A673 (cell line): ENCODE data around the gene FOXA2. TPM values are rescaled to one million over a fixed set of nuclear protein-coding genes. Genes with fewer than 3 reads are reported as not detected.

Source experiments
- BruUV-seq: library from RNA; stranded (reverse); fragments of 400-500 nt; replicated peaks from 2 replicates; lab custom pipeline; 2021; lab: Mats Ljungman, UMichigan
- CTCF ChIA-PET: fragments of 300-600 bp; sonication (Branson Sonifier 250); formaldehyde crosslinking; loops from one replicate; lab custom pipeline; 2022; ENCODE audit warnings: antibody characterized with exemption; lab: Charles Lee
- POLR2A ChIA-PET: fragments of 300-600 bp; sonication (Branson Sonifier 250); formaldehyde crosslinking; loops from one replicate; lab custom pipeline; 2022; ENCODE audit warnings: antibody characterized with exemption; ENCODE audit not compliant: low non-redundant PET; lab: Charles Lee
- DNase-seq: peaks from one replicate; pipeline ENCODE4 v3.0.0-alpha.2; 2015; ENCODE audit warnings: low spot score
- H3K27ac ChIP-seq: fragments of 200-600 bp; sonication (generic); 2 replicates; pipeline ENCODE4 v1.5.1; 2016; ENCODE audit warnings: mixed run types, low read depth, mild to moderate bottlenecking, mixed read lengths, antibody characterized with exemption, low read length; ENCODE audit not compliant: poor library complexity, severe bottlenecking
- H3K27me3 ChIP-seq: fragments of 200-600 bp; sonication (generic); replicated peaks from 2 replicates; pipeline ENCODE4 v1.6.1; 2017; ENCODE audit warnings: mixed run types, low read depth, mild to moderate bottlenecking, mixed read lengths, antibody characterized with exemption, low read length; ENCODE audit not compliant: insufficient read depth, poor library complexity
- H3K36me3 ChIP-seq: fragments of 200-600 bp; sonication (generic); 2 replicates; pipeline ENCODE4 v1.6.1; 2016; ENCODE audit warnings: mixed run types, mild to moderate bottlenecking, mixed read lengths, antibody characterized with exemption, low read length; ENCODE audit not compliant: insufficient read depth, poor library complexity, severe bottlenecking
- H3K4me1 ChIP-seq: fragments of 200-600 bp; sonication (generic); 2 replicates; pipeline ENCODE4 v1.6.1; 2017; ENCODE audit warnings: mixed run types, mild to moderate bottlenecking, mixed read lengths, antibody characterized with exemption, low read length; ENCODE audit not compliant: insufficient read depth, poor library complexity, severe bottlenecking
- H3K4me3 ChIP-seq: fragments of 200-600 bp; sonication (generic); 2 replicates; pipeline ENCODE4 v1.5.1; 2016; ENCODE audit warnings: low read depth, mixed run types, mild to moderate bottlenecking, mixed read lengths, low read length; ENCODE audit not compliant: poor library complexity, severe bottlenecking
- H3K9me3 ChIP-seq: fragments of 200-600 bp; sonication (generic); 2 replicates; pipeline ENCODE4 v1.6.1; 2016; ENCODE audit warnings: mixed run types, low read depth, mild to moderate bottlenecking, mixed read lengths, antibody characterized with exemption, low read length; ENCODE audit not compliant: poor library complexity, severe bottlenecking
- EZH2 ChIP-seq: fragments of 200-600 bp; sonication (generic); IDR thresholded peaks from 2 replicates; pipeline ENCODE4 v1.6.1; 2017; ENCODE audit warnings: borderline replicate concordance, low read depth, mild to moderate bottlenecking, mixed read lengths, antibody characterized with exemption, low read length; ENCODE audit not compliant: poor library complexity, severe bottlenecking
- intact Hi-C: fragments of 100-400 bp; cut with micrococcal nuclease; formaldehyde crosslinking; loops from one replicate; pipeline ENCODE4 v1.10.0; 2022; ENCODE audit not compliant: unreplicated experiment
- total RNA-seq: library from RNA; stranded (reverse); gene quantifications from 2 replicates; pipeline ENCODE4 v1.2.3, GENCODE V29; 2021
- TF ChIP-seq, protein P1 (sequence below): fragments of 300-800, 200-600 bp; sonication (generic); conservative IDR thresholded peaks from 2 replicates; pipeline ENCODE4 v1.5.1; 2017; ENCODE audit warnings: low read depth, mild to moderate bottlenecking, antibody characterized with exemption, low read length, moderate library complexity, mixed read lengths

FOXA2 gene
- total RNA-seq, 1 experiment from 2014 or later, result not detected

DNA sequence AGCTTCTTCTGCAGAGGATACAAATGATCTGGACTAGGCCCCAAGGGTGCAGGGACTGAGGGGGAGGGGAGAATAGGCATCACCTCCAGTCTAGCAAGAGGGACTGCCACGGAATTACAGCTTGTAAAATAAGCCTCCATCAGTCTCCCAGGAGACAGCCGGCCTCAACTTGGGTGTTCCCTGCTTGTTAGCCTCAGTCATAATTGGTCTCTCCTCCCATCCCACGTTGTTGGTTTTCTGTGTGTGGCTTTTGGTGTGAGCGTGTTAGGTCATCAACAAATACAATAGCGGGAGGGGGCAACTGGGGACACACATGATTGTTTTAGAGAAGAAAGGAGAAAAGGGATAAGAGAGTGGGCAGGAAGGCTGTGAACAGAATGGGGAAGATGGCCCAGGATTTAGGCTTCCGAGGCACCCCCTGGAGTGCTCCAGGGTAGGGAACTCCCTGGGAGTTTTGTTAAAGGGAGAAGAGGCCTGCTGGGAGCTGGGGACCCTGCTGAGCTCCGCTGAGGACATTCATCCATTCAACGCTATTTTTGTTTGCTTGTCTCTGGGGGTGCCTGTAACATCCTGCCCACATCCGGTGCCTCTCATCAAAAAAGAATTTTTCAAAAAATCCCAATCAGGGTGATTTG lies 9.2 kb downstream of the FOXA2 start:
- TF ChIP-seq, protein P1, sequence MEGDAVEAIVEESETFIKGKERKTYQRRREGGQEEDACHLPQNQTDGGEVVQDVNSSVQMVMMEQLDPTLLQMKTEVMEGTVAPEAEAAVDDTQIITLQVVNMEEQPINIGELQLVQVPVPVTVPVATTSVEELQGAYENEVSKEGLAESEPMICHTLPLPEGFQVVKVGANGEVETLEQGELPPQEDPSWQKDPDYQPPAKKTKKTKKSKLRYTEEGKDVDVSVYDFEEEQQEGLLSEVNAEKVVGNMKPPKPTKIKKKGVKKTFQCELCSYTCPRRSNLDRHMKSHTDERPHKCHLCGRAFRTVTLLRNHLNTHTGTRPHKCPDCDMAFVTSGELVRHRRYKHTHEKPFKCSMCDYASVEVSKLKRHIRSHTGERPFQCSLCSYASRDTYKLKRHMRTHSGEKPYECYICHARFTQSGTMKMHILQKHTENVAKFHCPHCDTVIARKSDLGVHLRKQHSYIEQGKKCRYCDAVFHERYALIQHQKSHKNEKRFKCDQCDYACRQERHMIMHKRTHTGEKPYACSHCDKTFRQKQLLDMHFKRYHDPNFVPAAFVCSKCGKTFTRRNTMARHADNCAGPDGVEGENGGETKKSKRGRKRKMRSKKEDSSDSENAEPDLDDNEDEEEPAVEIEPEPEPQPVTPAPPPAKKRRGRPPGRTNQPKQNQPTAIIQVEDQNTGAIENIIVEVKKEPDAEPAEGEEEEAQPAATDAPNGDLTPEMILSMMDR, result no peak
- no peak for TF ChIP-seq EZH2
- CTCF ChIA-PET, result no interaction called here
- intact Hi-C loops, result no loop called here
- peaks cover 97% of the 10 kb centered on the region for H3K27me3 ChIP-seq
- BruUV-seq, result no TSS peak
- H3K4me3 ChIP-seq, result no peak overlapping the region
- DNase-seq, result no peak
- H3K36me3 ChIP-seq, result no peaks in the 10 kb centered on the region
- no peaks in the 10 kb centered on the region for H3K4me1 ChIP-seq
- no peaks in the 10 kb centered on the region for H3K9me3 ChIP-seq
- no peak overlapping the region for H3K27ac ChIP-seq
- POLR2A ChIA-PET, result no interaction called here

DNA sequence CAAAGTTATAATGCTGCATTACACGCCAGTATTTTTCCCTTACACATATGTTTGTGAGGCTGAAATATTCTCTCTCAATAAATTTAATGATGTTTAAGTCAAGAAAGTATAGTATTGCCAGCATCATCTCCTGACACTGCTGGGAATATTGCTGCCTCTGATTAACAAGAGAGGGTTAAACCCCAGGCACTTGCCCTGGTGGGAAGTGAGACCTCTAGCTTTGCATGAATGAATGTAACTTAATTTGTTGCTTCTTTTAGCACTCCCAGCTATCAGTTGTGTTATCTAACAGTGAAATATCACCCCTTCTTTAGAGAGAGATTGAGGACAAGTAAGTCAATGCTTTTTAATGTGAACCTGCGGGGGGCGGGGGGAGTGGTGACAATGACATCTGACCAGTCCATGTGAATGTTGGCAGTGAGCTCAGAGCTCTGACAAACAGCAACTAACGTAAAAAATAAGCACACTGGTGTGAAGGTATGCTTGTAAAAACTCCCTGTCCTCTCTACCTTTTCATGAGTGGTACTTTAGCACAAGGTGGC lies 9.8 kb downstream of the FOXA2 start:
- intact Hi-C loops, result no loop called here
- Histone ChIP-seq H3K27ac (no peak overlapping the region), H3K4me1 (no peaks in the 10 kb centered on the region), H3K4me3 (no peak overlapping the region), H3K36me3 (no peaks in the 10 kb centered on the region), H3K27me3 (peaks cover 97% of the 10 kb centered on the region), H3K9me3 (no peaks in the 10 kb centered on the region)
- ChIA-PET CTCF (no interaction called here), POLR2A (no interaction called here)
- no peak for TF ChIP-seq EZH2
- TF ChIP-seq, protein P1, result no peak
- no peak for DNase-seq
- BruUV-seq, result no TSS peak

GRCh38 chr20:22572491-22572890 lies 11.9 kb downstream of the FOXA2 start:
- no peak for DNase-seq
- intact Hi-C loops, result no loop called here
- Histone ChIP-seq H3K4me3 (no peak overlapping the region), H3K4me1 (no peaks in the 10 kb centered on the region), H3K36me3 (no peaks in the 10 kb centered on the region), H3K27me3 (peaks cover 97% of the 10 kb centered on the region), H3K27ac (no peak overlapping the region), H3K9me3 (no peaks in the 10 kb centered on the region)
- BruUV-seq, result no TSS peak
- ChIA-PET CTCF (no interaction called here), POLR2A (no interaction called here)
- TF ChIP-seq EZH2, result no peak
- TF ChIP-seq, protein P1, result no peak
